H9 (cell line): Measurements from ENCODE around the gene TMEM59L. TPM values are rescaled to one million over a fixed set of nuclear protein-coding genes. Genes with fewer than 3 reads are reported as not detected.

Experiments used
- DNase-seq: peaks from one replicate; pipeline ENCODE4 v3.0.0-alpha.2; 2017
- H2AFZ ChIP-seq: one replicate; pipeline ENCODE4 v1.6.1; 2013; ENCODE audit warnings: mild to moderate bottlenecking, low read length, control low read depth, moderate library complexity
- H2AK5ac ChIP-seq: 2 replicates; pipeline ENCODE4 v1.6.1; 2013; ENCODE audit warnings: low read length, control low read depth, mixed read lengths; ENCODE audit not compliant: insufficient read length
- H2BK120ac ChIP-seq: one replicate; pipeline ENCODE4 v1.6.1; 2013; ENCODE audit warnings: low read depth, mild to moderate bottlenecking, low read length, control low read depth, inconsistent platforms; ENCODE audit not compliant: poor library complexity, severe bottlenecking
- H2BK12ac ChIP-seq: 2 replicates; pipeline ENCODE4 v1.6.1; 2013; ENCODE audit warnings: low read length, control low read depth, mixed read lengths, low read depth; ENCODE audit not compliant: insufficient read length
- H2BK15ac ChIP-seq: 2 replicates; pipeline ENCODE4 v1.6.1; 2013; ENCODE audit warnings: low read depth, low read length, control low read depth
- H2BK20ac ChIP-seq: one replicate; pipeline ENCODE4 v1.6.1; 2013; ENCODE audit warnings: low read depth, mild to moderate bottlenecking, low read length, control low read depth, inconsistent platforms; ENCODE audit not compliant: poor library complexity, severe bottlenecking
- H2BK5ac ChIP-seq: 2 replicates; pipeline ENCODE4 v1.6.1; 2013; ENCODE audit warnings: low read length, control low read depth, mixed read lengths; ENCODE audit not compliant: insufficient read length
- H3K14ac ChIP-seq: 2 replicates; pipeline ENCODE4 v1.6.1; 2013; ENCODE audit warnings: low read length, control low read depth; ENCODE audit not compliant: insufficient read depth
- H3K18ac ChIP-seq: 2 replicates; pipeline ENCODE4 v1.6.1; 2013; ENCODE audit warnings: low read depth, mild to moderate bottlenecking, mixed read lengths, low read length, control low read depth; ENCODE audit not compliant: insufficient read length
- H3K23ac ChIP-seq: 2 replicates; pipeline ENCODE4 v1.6.1; 2013; ENCODE audit warnings: low read length, control low read depth, mixed read lengths, low read depth; ENCODE audit not compliant: insufficient read length
- H3K23me2 ChIP-seq: 2 replicates; pipeline ENCODE4 v1.6.1; 2013; ENCODE audit warnings: low read depth, mild to moderate bottlenecking, mixed read lengths, low read length, control low read depth; ENCODE audit not compliant: insufficient read length, poor library complexity, severe bottlenecking
- H3K27ac ChIP-seq: 2 replicates; pipeline ENCODE4 v1.5.1; 2013; ENCODE audit warnings: low read length, control low read depth, mixed read lengths, low read depth; ENCODE audit not compliant: insufficient read length
- H3K27me3 ChIP-seq: 2 replicates; pipeline ENCODE4 v1.6.1; 2013; ENCODE audit warnings: low read length, control low read depth, inconsistent platforms; ENCODE audit not compliant: insufficient read depth
- H3K4ac ChIP-seq: 2 replicates; pipeline ENCODE4 v1.6.1; 2013; ENCODE audit warnings: low read depth, mild to moderate bottlenecking, control low read depth, inconsistent platforms, low read length, moderate library complexity
- H3K4me1 ChIP-seq: 2 replicates; pipeline ENCODE4 v1.6.1; 2013; ENCODE audit warnings: low read length, control low read depth, inconsistent platforms; ENCODE audit not compliant: insufficient read depth
- H3K4me2 ChIP-seq: 2 replicates; pipeline ENCODE4 v1.6.1; 2013; ENCODE audit warnings: low read length, control low read depth, mixed read lengths; ENCODE audit not compliant: insufficient read length, insufficient read depth
- H3K56ac ChIP-seq: 2 replicates; pipeline ENCODE4 v1.6.1; 2013; ENCODE audit warnings: low read depth, mild to moderate bottlenecking, mixed read lengths, low read length, control low read depth; ENCODE audit not compliant: insufficient read length
- H3K79me1 ChIP-seq: 2 replicates; pipeline ENCODE4 v1.6.1; 2013; ENCODE audit warnings: low read depth, mild to moderate bottlenecking, moderate library complexity, low read length, control low read depth, inconsistent platforms; ENCODE audit not compliant: insufficient read depth, poor library complexity, severe bottlenecking
- H3K79me2 ChIP-seq: 2 replicates; pipeline ENCODE4 v1.6.1; 2013; ENCODE audit warnings: low read length, control low read depth, inconsistent platforms; ENCODE audit not compliant: insufficient read depth
- H3K9ac ChIP-seq: 2 replicates; pipeline ENCODE4 v1.6.1; 2013; ENCODE audit warnings: low read length, control low read depth, mixed read lengths; ENCODE audit not compliant: insufficient read length; ENCODE audit errors: extremely low read depth
- H3K9me3 ChIP-seq: one replicate; pipeline ENCODE4 v1.6.1; 2013; ENCODE audit warnings: low read depth, low read length, inconsistent platforms; ENCODE audit not compliant: control insufficient read depth
- H3T11ph ChIP-seq: one replicate; pipeline ENCODE4 v1.6.1; 2013; ENCODE audit warnings: mild to moderate bottlenecking, low read length, control low read depth, inconsistent platforms
- H4K20me1 ChIP-seq: one replicate; pipeline ENCODE4 v1.6.1; 2013; ENCODE audit not compliant: control insufficient read depth, insufficient read length, insufficient read depth
- H4K5ac ChIP-seq: 2 replicates; pipeline ENCODE4 v1.6.1; 2013; ENCODE audit warnings: low read depth, mild to moderate bottlenecking, mixed read lengths, low read length, control low read depth; ENCODE audit not compliant: insufficient read length
- H4K8ac ChIP-seq: replicated peaks from 2 replicates; pipeline ENCODE4 v1.6.1; 2013; ENCODE audit warnings: low read length, control low read depth, mixed read lengths, low read depth; ENCODE audit not compliant: insufficient read length
- H4K91ac ChIP-seq: 2 replicates; pipeline ENCODE4 v1.6.1; 2013; ENCODE audit warnings: low read depth, mild to moderate bottlenecking, moderate library complexity, mixed read lengths, low read length, control low read depth; ENCODE audit not compliant: insufficient read length
- H3K27ac Mint-ChIP-seq, 3 experiments: 2 replicates in 2 of 3; 3 replicates in 1 of 3; pipeline ENCODE4 v1.8.0; 2020 to 2021; ENCODE audit warnings: mixed read lengths in 3 of 3, mild to moderate bottlenecking in 1 of 3, moderate library complexity in 1 of 3
- H3K27me3 Mint-ChIP-seq: 2 replicates; pipeline ENCODE4 v1.8.0; 2021; ENCODE audit warnings: low read depth, mild to moderate bottlenecking, moderate library complexity, mixed read lengths
- H3K36me3 Mint-ChIP-seq, 3 experiments: 2 replicates in 2 of 3; 3 replicates in 1 of 3; pipeline ENCODE4 v1.8.0; 2020 to 2021; ENCODE audit warnings: low read depth in 3 of 3, mixed read lengths in 3 of 3; ENCODE audit not compliant: insufficient read depth in 1 of 3
- H3K4me1 Mint-ChIP-seq, 2 experiments: 2 replicates each; pipeline ENCODE4 v1.8.0; 2020; ENCODE audit warnings: mixed read lengths in 2 of 2
- H3K4me3 Mint-ChIP-seq, 2 experiments: 2 replicates in 1 of 2; 3 replicates in 1 of 2; pipeline ENCODE4 v1.8.0; 2020 to 2021; ENCODE audit warnings: mild to moderate bottlenecking in 2 of 2, mixed read lengths in 2 of 2, moderate library complexity in 1 of 2
- H3K9me3 Mint-ChIP-seq, 2 experiments: 2 replicates in 1 of 2; 3 replicates in 1 of 2; pipeline ENCODE4 v1.8.0; 2020; ENCODE audit warnings: mild to moderate bottlenecking in 2 of 2, mixed read lengths in 2 of 2, moderate library complexity in 1 of 2
- CTCF ChIP-seq: fragments of 200-600 bp; sonication (generic); conservative IDR thresholded peaks from 3 replicates; pipeline ENCODE4 v1.8.0; 2021; ENCODE audit warnings: antibody characterized with exemption, mild to moderate bottlenecking
- WGBS: extraction: QIAGEN DNeasy Blood & Tissue Kit; methylation state at CpG from one replicate; pipeline ENCODE4 v1.1.7; 2013; ENCODE audit warnings: missing lambda C conversion rate, low lambda C conversion rate, mixed read lengths; ENCODE audit not compliant: insufficient read length; ENCODE audit errors: extremely low coverage; 5-methylcytosine and 5-hydroxymethylcytosine counted together
- total RNA-seq: library from RNA; stranded (reverse); gene quantifications from 2 replicates; pipeline ENCODE4 v1.2.1, GENCODE V29; 2021

The TMEM59L gene
- total RNA-seq, 1 experiment from 2014 or later, result 12.0 TPM

GRCh38 chr19:18651733-18652132, 39.1 kb downstream of the TMEM59L start:
- Histone ChIP-seq H2BK120ac (no peak overlapping the region), H3K9me3 (no peaks in the 10 kb centered on the region), H4K91ac (no peak overlapping the region), H3K27ac (no peak overlapping the region), H3K4me1 (no peaks in the 10 kb centered on the region; the same call in 1 of the 2 replicates), H3K56ac (no peak overlapping the region), H4K20me1 (no peaks in the 10 kb centered on the region), H3K79me1 (no peaks in the 10 kb centered on the region), H2BK20ac (no peak overlapping the region), H3K27me3 (no peaks in the 10 kb centered on the region), H3K23ac (no peak overlapping the region), H2BK5ac (no peak overlapping the region), H3K23me2 (no peaks in the 10 kb centered on the region), H3K14ac (no peak overlapping the region; the same call in 1 of the 2 replicates), H3K4ac (no peak overlapping the region), H3K18ac (no peak overlapping the region), H4K5ac (no peak overlapping the region), H2BK12ac (no peak overlapping the region), H4K8ac (no peak overlapping the region), H3K79me2 (no peaks in the 10 kb centered on the region), H3K9ac (no peak overlapping the region), H2AFZ (no peak overlapping the region), H2BK15ac (no peak overlapping the region), H3T11ph (no peak overlapping the region), H2AK5ac (no peak overlapping the region), H3K4me2 (no peak overlapping the region)
- peak overlapping the region in 1 of 3 experiments; percentile 49; a peak in 2 of 7 replicates for H3K27ac Mint-ChIP-seq
- no peak for TF ChIP-seq CTCF
- no peaks in the 10 kb centered on the region for H3K9me3 Mint-ChIP-seq
- peaks cover 2% of the 10 kb centered on the region for H3K27me3 Mint-ChIP-seq
- no peak overlapping the region for H3K4me3 Mint-ChIP-seq
- no peak for DNase-seq
- peaks cover 25 to 33% of the 10 kb centered on the region in 2 experiments for H3K4me1 Mint-ChIP-seq
- no CpG with 5 or more reads among the region's 6 CpGs for WGBS
- peaks cover 0 to 3% (median 2%) of the 10 kb centered on the region in 3 experiments; a peak in 2 of 7 replicates for H3K36me3 Mint-ChIP-seq
